ENCODE data around the gene GPR101. TPM values are rescaled to one million over a fixed set of nuclear protein-coding genes. Genes with fewer than 3 reads are reported as not detected.

GPR101 gene
- total RNA-seq, 2 experiments from 2014 or later = not detected

DNA sequence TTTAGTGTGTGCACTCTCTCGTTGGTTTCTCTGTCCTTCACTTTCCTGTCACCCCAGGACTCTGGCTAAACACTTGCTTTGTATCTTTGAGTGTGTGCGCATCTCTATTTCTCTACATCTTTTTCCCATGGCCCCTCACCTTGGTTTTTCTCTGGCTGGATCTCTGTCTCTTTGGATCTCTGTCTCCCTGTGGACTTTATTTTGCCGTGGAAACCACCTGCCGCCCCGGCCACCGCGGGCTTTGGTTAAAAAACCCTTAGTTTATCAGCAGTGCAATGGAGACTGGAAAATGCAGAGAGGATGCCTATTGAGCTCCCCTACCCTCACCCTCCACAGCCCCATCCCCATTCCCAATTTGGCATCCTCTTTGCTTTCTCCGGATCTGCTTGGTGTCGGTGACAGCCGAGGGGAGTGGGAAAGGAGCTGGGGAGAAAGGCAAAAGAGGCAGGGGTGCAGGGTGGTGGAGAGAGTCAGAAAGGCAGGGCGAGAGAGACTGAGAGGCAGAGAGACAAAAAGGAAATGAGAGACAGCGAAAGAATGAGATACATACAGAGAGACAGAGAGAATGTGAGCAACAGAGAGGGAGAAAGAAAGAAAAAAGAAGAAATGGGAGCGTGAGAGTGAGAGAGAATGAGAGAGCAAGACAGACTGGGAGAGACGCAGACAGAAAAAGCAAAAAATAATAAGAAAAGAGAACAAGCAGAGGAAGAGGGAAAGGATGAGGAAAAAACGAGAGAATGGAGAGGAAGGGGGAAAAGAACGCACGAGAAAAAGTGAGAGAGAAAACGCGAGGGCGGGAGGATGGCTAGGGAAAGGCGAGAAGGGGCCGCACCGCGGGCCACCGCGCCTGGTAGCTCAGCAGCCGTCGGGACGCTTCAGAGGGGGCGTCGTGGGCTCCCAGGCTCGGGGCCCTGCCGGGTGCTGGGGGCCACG is 688 bp downstream of the GPR101 start:
- no peaks in the 10 kb centered on the region for H4K20me1 ChIP-seq (ENCODE audit: insufficient read depth, low read length)
- H3K79me2 ChIP-seq (ENCODE audit: insufficient read depth, low read depth, low read length) = no peaks in the 10 kb centered on the region
- DNase-seq (ENCODE audit: low spot score) = no peak
- TF ChIP-seq EZH2phosphoT487 (IDR thresholded peaks at IDR 0.05; ENCODE audit: borderline replicate concordance, low read depth, low read length) = no peak
- TF ChIP-seq, protein P1, sequence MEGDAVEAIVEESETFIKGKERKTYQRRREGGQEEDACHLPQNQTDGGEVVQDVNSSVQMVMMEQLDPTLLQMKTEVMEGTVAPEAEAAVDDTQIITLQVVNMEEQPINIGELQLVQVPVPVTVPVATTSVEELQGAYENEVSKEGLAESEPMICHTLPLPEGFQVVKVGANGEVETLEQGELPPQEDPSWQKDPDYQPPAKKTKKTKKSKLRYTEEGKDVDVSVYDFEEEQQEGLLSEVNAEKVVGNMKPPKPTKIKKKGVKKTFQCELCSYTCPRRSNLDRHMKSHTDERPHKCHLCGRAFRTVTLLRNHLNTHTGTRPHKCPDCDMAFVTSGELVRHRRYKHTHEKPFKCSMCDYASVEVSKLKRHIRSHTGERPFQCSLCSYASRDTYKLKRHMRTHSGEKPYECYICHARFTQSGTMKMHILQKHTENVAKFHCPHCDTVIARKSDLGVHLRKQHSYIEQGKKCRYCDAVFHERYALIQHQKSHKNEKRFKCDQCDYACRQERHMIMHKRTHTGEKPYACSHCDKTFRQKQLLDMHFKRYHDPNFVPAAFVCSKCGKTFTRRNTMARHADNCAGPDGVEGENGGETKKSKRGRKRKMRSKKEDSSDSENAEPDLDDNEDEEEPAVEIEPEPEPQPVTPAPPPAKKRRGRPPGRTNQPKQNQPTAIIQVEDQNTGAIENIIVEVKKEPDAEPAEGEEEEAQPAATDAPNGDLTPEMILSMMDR (conservative IDR thresholded peaks at IDR 0.05; ENCODE audit: low read length) = no peak
- no TSS peak for BruUV-seq (replicated peaks)
- ChIA-PET CTCF (ENCODE audit: unreplicated experiment) (interaction anchor here (0.5 kb wide), 1 partner anchor 439 kb away, joined by 3 read pairs; no protein-coding TSS in a partner anchor), POLR2A (no interaction called here)
- no peaks in the 10 kb centered on the region for H3K9me2 ChIP-seq (ENCODE audit: insufficient read depth, low read length)
- H3K4me3 ChIP-seq (ENCODE audit: low read depth, low read length, poor library complexity, severe bottlenecking) = no peak overlapping the region
- intact Hi-C loops (cut with micrococcal nuclease; ENCODE audit: unreplicated experiment) = no loop called here
- no peak overlapping the region for H2AFZ ChIP-seq (ENCODE audit: low read length)
- H3K4me2 ChIP-seq (ENCODE audit: low read length) = no peak overlapping the region
- no peak overlapping the region for H3K27ac ChIP-seq (ENCODE audit: low read depth, low read length, poor library complexity, severe bottlenecking)
- H3K36me3 ChIP-seq (ENCODE audit: insufficient read depth, low read length) = no peaks in the 10 kb centered on the region
- H3K9me3 ChIP-seq (ENCODE audit: low read length) = no peaks in the 10 kb centered on the region
- no peaks in the 10 kb centered on the region for H3K4me1 ChIP-seq (ENCODE audit: insufficient read depth, low read length, poor library complexity, severe bottlenecking)

GRCh38 chrX:137032341-137032694 is 1.5 kb downstream of the GPR101 start:
- no peaks in the 10 kb centered on the region for H4K20me1 ChIP-seq (ENCODE audit: insufficient read depth, low read length)
- H2AFZ ChIP-seq (ENCODE audit: low read length) = no peak overlapping the region
- H3K9me3 ChIP-seq (ENCODE audit: low read length) = no peaks in the 10 kb centered on the region
- H3K79me2 ChIP-seq (ENCODE audit: insufficient read depth, low read depth, low read length) = no peaks in the 10 kb centered on the region
- H3K4me3 ChIP-seq (ENCODE audit: low read depth, low read length, poor library complexity, severe bottlenecking) = no peak overlapping the region
- no peaks in the 10 kb centered on the region for H3K36me3 ChIP-seq (ENCODE audit: insufficient read depth, low read length)
- H3K4me2 ChIP-seq (ENCODE audit: low read length) = peak overlapping the region; percentile 9; the same call in 1 of the 2 replicates
- no peak for DNase-seq (ENCODE audit: low spot score)
- intact Hi-C loops (cut with micrococcal nuclease; ENCODE audit: unreplicated experiment) = no loop called here
- CTCF ChIA-PET (ENCODE audit: unreplicated experiment) = interaction anchor here (0.5 kb wide), 1 partner anchor 438 kb away, joined by 3 read pairs; no protein-coding TSS in a partner anchor
- no peak for TF ChIP-seq EZH2phosphoT487 (IDR thresholded peaks at IDR 0.05; ENCODE audit: borderline replicate concordance, low read depth, low read length)
- TF ChIP-seq, protein P1 (conservative IDR thresholded peaks at IDR 0.05; ENCODE audit: low read length) = no peak
- POLR2A ChIA-PET = no interaction called here
- no peak overlapping the region for H3K27ac ChIP-seq (ENCODE audit: low read depth, low read length, poor library complexity, severe bottlenecking)
- H3K9me2 ChIP-seq (ENCODE audit: insufficient read depth, low read length) = no peaks in the 10 kb centered on the region
- BruUV-seq (replicated peaks) = no TSS peak
- H3K4me1 ChIP-seq (ENCODE audit: insufficient read depth, low read length, poor library complexity, severe bottlenecking) = no peaks in the 10 kb centered on the region
